Loucy (cell line): ENCODE results near the gene GTF2IRD1.
"Not testable (repeated sequence)": the region's sequence is repeated elsewhere in the genome, so short reads cannot be mapped to it uniquely, and the experiment has no call there.

Experiments
- H2AFZ ChIP-seq: fragments of 200-600 bp; sonication (generic); 2 replicates; pipeline ENCODE4 v1.6.0; 2016; ENCODE audit warnings: antibody characterized with exemption, mild to moderate bottlenecking, low read length, moderate library complexity
- H3F3A ChIP-seq: fragments of 200-600 bp; 2 replicates; pipeline ENCODE4 v1.6.0; 2016; ENCODE audit warnings: antibody characterized with exemption, low read depth, mild to moderate bottlenecking
- H3K27me3 ChIP-seq: fragments of 200-600 bp; sonication (generic); 2 replicates; pipeline ENCODE4 v1.6.1; 2014; ENCODE audit warnings: low read length, mild to moderate bottlenecking; ENCODE audit not compliant: insufficient read depth, poor library complexity, severe bottlenecking
- H3K36me3 ChIP-seq: fragments of 200-600 bp; sonication (generic); 2 replicates; pipeline ENCODE4 v1.6.1; 2016; ENCODE audit warnings: low read length; ENCODE audit not compliant: insufficient read depth
- H3K4me1 ChIP-seq: fragments of 200-600 bp; sonication (generic); 2 replicates; pipeline ENCODE4 v1.5.1; 2014; ENCODE audit warnings: low read length, mild to moderate bottlenecking; ENCODE audit not compliant: insufficient read depth, poor library complexity, severe bottlenecking
- H3K4me2 ChIP-seq: fragments of 200-600 bp; sonication (generic); 2 replicates; pipeline ENCODE4 v1.6.0; 2014; ENCODE audit warnings: antibody characterized with exemption, low read length, low read depth, mild to moderate bottlenecking; ENCODE audit not compliant: poor library complexity, severe bottlenecking
- H3K4me3 ChIP-seq: fragments of 200-600 bp; sonication (generic); 2 replicates; pipeline ENCODE4 v1.5.1; 2014; ENCODE audit warnings: low read length, mild to moderate bottlenecking, mixed read lengths; ENCODE audit not compliant: poor library complexity, severe bottlenecking
- H3K79me2 ChIP-seq: fragments of 200-600 bp; sonication (generic); 2 replicates; pipeline ENCODE4 v1.6.1; 2014; ENCODE audit warnings: low read length; ENCODE audit not compliant: insufficient read depth
- H3K9ac ChIP-seq: fragments of 200-600 bp; sonication (generic); 2 replicates; pipeline ENCODE4 v1.6.0; 2014; ENCODE audit warnings: mild to moderate bottlenecking, low read depth, low read length, moderate library complexity; ENCODE audit not compliant: poor library complexity, severe bottlenecking
- H3K9me2 ChIP-seq: fragments of 200-600 bp; sonication (generic); replicated peaks from 2 replicates; pipeline ENCODE4 v1.6.1; 2016; ENCODE audit warnings: low read depth, low read length, mixed read lengths
- H3K9me3 ChIP-seq: fragments of 200-600 bp; sonication (generic); 2 replicates; pipeline ENCODE4 v1.6.1; 2014; ENCODE audit warnings: mild to moderate bottlenecking, antibody characterized with exemption, low read length, low read depth; ENCODE audit not compliant: insufficient read depth
- H4K20me1 ChIP-seq: fragments of 200-600 bp; sonication (generic); 2 replicates; pipeline ENCODE4 v1.6.0; 2014; ENCODE audit warnings: antibody characterized with exemption, low read length, mild to moderate bottlenecking; ENCODE audit not compliant: insufficient read depth, poor library complexity, severe bottlenecking
- CTCF ChIP-seq: fragments of 200-600 bp; sonication (generic); conservative IDR thresholded peaks from 2 replicates; pipeline ENCODE4 v1.5.1; 2014; ENCODE audit warnings: mild to moderate bottlenecking, antibody characterized with exemption, low read length
- EZH2phosphoT487 ChIP-seq: fragments of 200-600 bp; IDR thresholded peaks from 2 replicates; pipeline ENCODE4 v1.6.1; 2018; ENCODE audit warnings: antibody characterized with exemption, mild to moderate bottlenecking, moderate library complexity, borderline replicate concordance

The GTF2IRD1 gene

GRCh38 chr7:74412603-74413002 is 41.1 kb upstream of the GTF2IRD1 start:
- Histone ChIP-seq H3K9me3 (no peaks in the 10 kb centered on the region), H3K36me3 (no peaks in the 10 kb centered on the region), H2AFZ (no peak overlapping the region), H3K9me2 (no peaks in the 10 kb centered on the region), H3K9ac (no peak overlapping the region), H3F3A (no peaks in the 10 kb centered on the region), H3K4me2 (no peak overlapping the region), H4K20me1 (no peaks in the 10 kb centered on the region), H3K27me3 (no peaks in the 10 kb centered on the region), H3K4me1 (no peaks in the 10 kb centered on the region), H3K4me3 (no peak overlapping the region), H3K79me2 (no peaks in the 10 kb centered on the region)
- TF ChIP-seq CTCF = no peak
- no peak for TF ChIP-seq EZH2phosphoT487

- H2AFZ ChIP-seq, H3K4me3 ChIP-seq, H3K79me2 ChIP-seq, H4K20me1 ChIP-seq, H3F3A ChIP-seq, H3K9me3 ChIP-seq, H3K4me2 ChIP-seq, H3K4me1 ChIP-seq, H3K9ac ChIP-seq, H3K9me2 ChIP-seq, H3K36me3 ChIP-seq, H3K27me3 ChIP-seq: not testable (repeated sequence)
Measured at GRCh38 chr7:74414595-74415333, 38.9 kb upstream of the GTF2IRD1 start.

- TF ChIP-seq EZH2phosphoT487 (no peak), CTCF (peak; percentile 94)
- Histone ChIP-seq H3K4me3 (no peak overlapping the region), H3K79me2 (no peaks in the 10 kb centered on the region), H3K4me2 (no peak overlapping the region), H3K9me3 (no peaks in the 10 kb centered on the region), H3K9me2 (no peaks in the 10 kb centered on the region), H3K27me3 (no peaks in the 10 kb centered on the region), H3K9ac (no peak overlapping the region), H3K36me3 (no peaks in the 10 kb centered on the region), H3K4me1 (no peaks in the 10 kb centered on the region), H2AFZ (no peak overlapping the region), H4K20me1 (no peaks in the 10 kb centered on the region), H3F3A (no peaks in the 10 kb centered on the region)
Measured at GRCh38 chr7:74417419-74417971, 36.2 kb upstream of the GTF2IRD1 start.

- Histone ChIP-seq H3F3A (no peaks in the 10 kb centered on the region), H3K9me2 (no peaks in the 10 kb centered on the region), H3K79me2 (no peaks in the 10 kb centered on the region), H3K4me3 (no peak overlapping the region), H3K36me3 (no peaks in the 10 kb centered on the region), H3K27me3 (no peaks in the 10 kb centered on the region), H2AFZ (no peak overlapping the region), H3K4me2 (no peak overlapping the region), H4K20me1 (no peaks in the 10 kb centered on the region), H3K4me1 (no peaks in the 10 kb centered on the region), H3K9me3 (no peaks in the 10 kb centered on the region), H3K9ac (no peak overlapping the region)
- TF ChIP-seq EZH2phosphoT487 = no peak
Measured at GRCh38 chr7:74418076-74418475, 35.6 kb upstream of the GTF2IRD1 start.
